ENCODE data around the gene CYFIP1.

The CYFIP1 gene

DNA sequence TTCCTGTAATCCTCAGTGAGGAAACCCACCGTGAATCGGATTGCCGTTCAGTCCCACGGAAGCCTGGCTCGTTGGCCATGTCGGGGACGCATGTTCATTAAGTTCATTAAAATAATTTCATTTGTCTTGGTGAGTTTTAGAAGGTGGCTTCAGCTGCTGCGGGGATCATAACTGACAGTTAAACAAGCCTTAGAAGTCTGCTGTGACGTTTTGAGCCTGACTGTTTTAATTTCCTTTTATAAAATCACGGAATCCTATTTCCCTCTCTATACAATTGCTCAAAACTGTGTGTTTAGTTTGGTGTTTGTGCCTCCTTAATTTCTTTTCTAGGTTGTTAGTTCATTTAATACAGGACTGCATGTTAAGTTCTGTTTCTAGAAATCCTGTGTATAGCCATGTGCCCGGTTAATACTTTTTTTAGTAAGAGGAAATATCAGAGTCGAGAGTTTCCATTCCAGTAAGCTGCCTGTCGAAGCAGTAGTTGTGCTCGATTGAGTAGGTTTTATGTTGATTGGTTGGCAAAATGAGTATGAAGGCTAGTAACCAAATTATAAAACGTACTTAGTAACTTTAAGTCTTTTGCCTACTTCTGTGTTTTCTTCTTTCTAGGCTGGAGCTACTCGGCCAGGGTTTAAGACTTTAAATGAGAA is 141.0 kb downstream of the CYFIP1 start:
- peaks cover 13% of the 10 kb centered on the region for H3K79me2 ChIP-seq
- no peaks in the 10 kb centered on the region for H3K36me3 ChIP-seq (ENCODE audit: control insufficient read depth, insufficient read depth, low read length)
- peak overlapping the region; percentile 67 for H3K9ac ChIP-seq
- H3K27ac ChIP-seq, result peak overlapping the region; percentile 91
- TF ChIP-seq, protein P1, sequence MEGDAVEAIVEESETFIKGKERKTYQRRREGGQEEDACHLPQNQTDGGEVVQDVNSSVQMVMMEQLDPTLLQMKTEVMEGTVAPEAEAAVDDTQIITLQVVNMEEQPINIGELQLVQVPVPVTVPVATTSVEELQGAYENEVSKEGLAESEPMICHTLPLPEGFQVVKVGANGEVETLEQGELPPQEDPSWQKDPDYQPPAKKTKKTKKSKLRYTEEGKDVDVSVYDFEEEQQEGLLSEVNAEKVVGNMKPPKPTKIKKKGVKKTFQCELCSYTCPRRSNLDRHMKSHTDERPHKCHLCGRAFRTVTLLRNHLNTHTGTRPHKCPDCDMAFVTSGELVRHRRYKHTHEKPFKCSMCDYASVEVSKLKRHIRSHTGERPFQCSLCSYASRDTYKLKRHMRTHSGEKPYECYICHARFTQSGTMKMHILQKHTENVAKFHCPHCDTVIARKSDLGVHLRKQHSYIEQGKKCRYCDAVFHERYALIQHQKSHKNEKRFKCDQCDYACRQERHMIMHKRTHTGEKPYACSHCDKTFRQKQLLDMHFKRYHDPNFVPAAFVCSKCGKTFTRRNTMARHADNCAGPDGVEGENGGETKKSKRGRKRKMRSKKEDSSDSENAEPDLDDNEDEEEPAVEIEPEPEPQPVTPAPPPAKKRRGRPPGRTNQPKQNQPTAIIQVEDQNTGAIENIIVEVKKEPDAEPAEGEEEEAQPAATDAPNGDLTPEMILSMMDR (IDR thresholded peaks at IDR 0.05), result no peak
- no peaks in the 10 kb centered on the region for H3K27me3 ChIP-seq (ENCODE audit: control insufficient read depth, insufficient read depth, low read length)
- H3K4me1 ChIP-seq, result no peaks in the 10 kb centered on the region
- peak overlapping the region; percentile 79 for H3K4me2 ChIP-seq (ENCODE audit: low read length)
- no peaks in the 10 kb centered on the region for H3K9me3 ChIP-seq (ENCODE audit: control insufficient read depth, low read length)
- H3K4me3 ChIP-seq (ENCODE audit: low read depth, low read length), result peak overlapping the region; percentile 78
- H2AFZ ChIP-seq, result peak overlapping the region; percentile 82

DNA sequence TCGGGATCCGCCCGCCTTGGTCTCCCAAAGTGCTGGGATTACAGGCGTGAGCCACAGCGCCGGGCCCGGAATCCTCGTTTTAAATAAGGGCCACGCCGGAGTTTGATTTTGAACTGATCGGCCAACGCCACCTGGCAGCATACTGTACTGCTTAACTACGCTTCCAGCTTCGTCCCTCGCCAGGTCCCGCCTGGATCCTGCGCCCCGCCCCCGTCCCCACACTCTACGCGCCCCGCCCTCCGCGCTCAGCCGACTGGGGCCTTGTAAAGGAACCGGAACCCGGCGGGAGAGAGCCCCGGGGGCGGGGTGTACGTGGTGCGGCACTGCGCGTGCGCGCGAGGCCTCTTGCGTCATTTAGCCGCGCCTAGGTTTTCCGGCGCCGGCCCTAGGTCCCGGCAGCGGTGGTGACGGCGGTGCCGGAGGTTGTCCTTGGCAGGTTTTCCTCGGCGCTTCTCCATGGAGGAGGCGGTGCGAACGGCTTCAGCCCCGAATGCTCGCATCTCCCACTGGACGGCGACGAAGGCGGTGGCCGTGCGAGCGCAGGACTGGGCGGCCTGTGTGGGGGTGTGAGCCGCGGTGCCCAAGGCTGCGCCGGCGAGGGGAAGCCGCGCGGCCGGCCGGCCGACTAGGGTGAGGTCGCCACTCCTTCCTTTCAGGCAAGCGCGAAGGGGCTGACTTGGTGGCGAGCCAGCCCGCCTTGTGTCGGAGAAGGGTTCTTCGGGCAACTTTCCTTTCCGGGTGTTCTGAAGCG is 141.7 kb downstream of the CYFIP1 start, which contains the start of gene NIPA2:
Gene NIPA2 (plus strand): TSS at position 375 of the 751 bp plus-strand sequence. CDS start 13,066 bp downstream, outside the sequence.
- no peaks in the 10 kb centered on the region for H3K36me3 ChIP-seq (ENCODE audit: control insufficient read depth, insufficient read depth, low read length)
- TF ChIP-seq, protein P1 (IDR thresholded peaks at IDR 0.05), result no peak
- no peaks in the 10 kb centered on the region for H3K9me3 ChIP-seq (ENCODE audit: control insufficient read depth, low read length)
- peak within 1 kb of the TSS; percentile 82 for H2AFZ ChIP-seq
- H3K4me1 ChIP-seq, result no peaks in the 10 kb centered on the region
- peak within 1 kb of the TSS; percentile 91 for H3K27ac ChIP-seq
- H3K4me3 ChIP-seq (ENCODE audit: low read depth, low read length), result peak within 1 kb of the TSS; percentile 78
- peak within 1 kb of the TSS; percentile 79 for H3K4me2 ChIP-seq (ENCODE audit: low read length)
- peaks cover 13% of the 10 kb centered on the region for H3K79me2 ChIP-seq
- no peaks in the 10 kb centered on the region for H3K27me3 ChIP-seq (ENCODE audit: control insufficient read depth, insufficient read depth, low read length)
- H3K9ac ChIP-seq, result peak within 1 kb of the TSS; percentile 67

DNA sequence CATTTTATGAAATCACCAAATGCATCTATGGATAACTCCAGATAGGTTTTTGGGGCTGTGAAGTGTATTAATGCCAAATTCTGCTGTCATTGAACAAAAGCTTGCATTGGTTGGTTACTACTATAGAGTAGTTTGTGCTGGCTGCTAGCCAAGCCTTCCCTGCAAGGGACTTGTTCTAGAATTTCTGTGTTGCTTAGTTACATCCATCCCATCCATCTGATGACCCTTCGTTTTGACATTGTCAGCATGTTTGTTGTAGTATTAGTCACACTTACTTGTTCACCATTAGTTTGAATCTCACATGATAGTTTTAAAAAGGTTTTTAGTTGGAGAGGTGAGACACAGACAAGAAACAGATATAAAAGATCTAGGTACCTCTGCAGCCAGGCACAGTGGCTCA is 148.7 kb downstream of the CYFIP1 start:
- H3K4me1 ChIP-seq, result no peaks in the 10 kb centered on the region
- H2AFZ ChIP-seq, result no peak overlapping the region
- no peaks in the 10 kb centered on the region for H3K36me3 ChIP-seq (ENCODE audit: control insufficient read depth, insufficient read depth, low read length)
- no peaks in the 10 kb centered on the region for H3K79me2 ChIP-seq
- H3K27ac ChIP-seq, result no peak overlapping the region
- no peak overlapping the region for H3K4me3 ChIP-seq (ENCODE audit: low read depth, low read length)
- H3K4me2 ChIP-seq (ENCODE audit: low read length), result no peak overlapping the region
- TF ChIP-seq, protein P1 (IDR thresholded peaks at IDR 0.05), result no peak
- H3K27me3 ChIP-seq (ENCODE audit: control insufficient read depth, insufficient read depth, low read length), result no peaks in the 10 kb centered on the region
- no peaks in the 10 kb centered on the region for H3K9me3 ChIP-seq (ENCODE audit: control insufficient read depth, low read length)
- no peak overlapping the region for H3K9ac ChIP-seq

DNA sequence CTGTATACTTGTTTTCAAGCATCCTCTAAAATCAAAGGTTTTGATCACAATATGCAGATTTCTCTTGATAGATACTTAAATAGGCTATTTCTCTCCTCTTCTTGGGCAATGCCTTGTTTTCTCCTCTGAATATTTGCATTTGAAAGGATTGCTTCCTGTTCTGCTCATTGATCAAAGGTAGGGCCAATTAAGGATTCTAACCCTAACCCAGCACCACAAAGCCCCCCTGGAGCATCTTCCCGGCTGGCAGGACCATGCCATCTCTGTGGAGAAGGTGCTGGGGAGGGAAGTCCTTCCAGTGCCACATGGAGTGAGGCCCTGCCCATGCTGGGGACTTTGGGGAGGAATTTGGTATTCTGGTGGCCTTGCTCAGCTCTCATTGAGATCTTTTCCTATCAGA is 153.0 kb downstream of the CYFIP1 start:
- no peaks in the 10 kb centered on the region for H3K36me3 ChIP-seq (ENCODE audit: control insufficient read depth, insufficient read depth, low read length)
- H3K27me3 ChIP-seq (ENCODE audit: control insufficient read depth, insufficient read depth, low read length), result no peaks in the 10 kb centered on the region
- H3K4me1 ChIP-seq, result no peaks in the 10 kb centered on the region
- H3K79me2 ChIP-seq, result no peaks in the 10 kb centered on the region
- no peak overlapping the region for H3K4me3 ChIP-seq (ENCODE audit: low read depth, low read length)
- no peak overlapping the region for H3K9ac ChIP-seq
- H3K9me3 ChIP-seq (ENCODE audit: control insufficient read depth, low read length), result no peaks in the 10 kb centered on the region
- no peak overlapping the region for H3K27ac ChIP-seq
- H2AFZ ChIP-seq, result no peak overlapping the region
- no peak overlapping the region for H3K4me2 ChIP-seq (ENCODE audit: low read length)
- TF ChIP-seq, protein P1 (IDR thresholded peaks at IDR 0.05), result no peak
